Lower leg skin (tissue), 4 donors: ENCODE data around the gene TIMM44. TPM values are rescaled to one million over a fixed set of nuclear protein-coding genes. Genes with fewer than 3 reads are reported as not detected.
A peak's percentile ranks its signal among the peaks of the same experiment; 100 is the strongest.

Experiments
- DNase-seq, 2 donors: peaks; one replicate each; pipeline ENCODE4 v3.0.0-alpha.2; 2019; ENCODE audit warnings: low spot score in 2 of 2
- H3K4me3 ChIP-seq: fragments of 200-600 bp; sonication (generic); 2 replicates; pipeline ENCODE4 v1.5.1; 2017; ENCODE audit warnings: mild to moderate bottlenecking, low read depth; ENCODE audit not compliant: poor library complexity, severe bottlenecking
- CTCF ChIP-seq, 3 donors: fragments of 450-650 bp; IDR thresholded peaks; one replicate each; pipeline ENCODE4 v1.5.1; 2016; ENCODE audit warnings: antibody characterized with exemption in 3 of 3, mild to moderate bottlenecking in 3 of 3, moderate library complexity in 2 of 3
- POLR2A ChIP-seq, 2 donors: fragments of 450-650 bp; IDR thresholded peaks; one replicate each; pipeline ENCODE4 v1.6.1; 2016 to 2017; ENCODE audit warnings: antibody characterized with exemption in 2 of 2, mild to moderate bottlenecking in 1 of 2, moderate library complexity in 1 of 2
- WGBS, 2 donors: methylation state at CpG; one replicate each; pipeline ENCODE4 v1.1.5; 2018; 5-methylcytosine and 5-hydroxymethylcytosine counted together
- intact Hi-C: fragments of 100-400 bp; cut with DNase I; formaldehyde crosslinking; loops from one replicate; pipeline ENCODE4 v1.15.0; 2023; ENCODE audit warnings: low total_unique reads
- total RNA-seq, 4 donors: library from RNA; depleted of rRNA; stranded (reverse); fragments of >200 nt; gene quantifications; one replicate each; pipeline ENCODE4 v1.1.0, GENCODE V29; 2016

The TIMM44 gene
- total RNA-seq, 4 donors from 2014 or later = 36.8 to 119 (median 51.7) TPM

- no peak overlapping the region for H3K4me3 ChIP-seq
- intact Hi-C loops = loop anchor here (5.0 kb wide), 1 partner anchor 76 kb away; no protein-coding TSS in a partner anchor
- no peak for DNase-seq
- WGBS, 2 donors = 35 to 42% methylated on average over 9 of the region's 9 CpGs
- TF ChIP-seq CTCF (IDR thresholded peaks at IDR 0.05) (no peak), POLR2A (IDR thresholded peaks at IDR 0.05) (no peak)
Observed at GRCh38 chr19:7928334-7928706, 15.1 kb downstream of the TIMM44 start.

- H3K4me3 ChIP-seq = no peak overlapping the region
- DNase-seq = no peak
- intact Hi-C loops = loop anchor here (1.0 to 5.0 kb wide), 2 partner anchors 15 to 75 kb away; no protein-coding TSS in a partner anchor
- WGBS, 2 donors = 69 to 70% methylated on average over 15 to 17 of the region's 23 CpGs
- no peak for TF ChIP-seq POLR2A (IDR thresholded peaks at IDR 0.05)
- no peak for TF ChIP-seq CTCF (IDR thresholded peaks at IDR 0.05)
Observed at GRCh38 chr19:7927605-7928333, 15.7 kb downstream of the TIMM44 start.

GRCh38 chr19:7926727-7927604 lies 16.5 kb downstream of the TIMM44 start:
- 69 to 79% methylated on average over 22 to 32 of the region's 32 CpGs for WGBS, 2 donors

GRCh38 chr19:7926021-7926726 lies 17.3 kb downstream of the TIMM44 start, which contains the start of gene CTXN1:
CTXN1 (minus strand) TSS chr19:7926135; CDS start chr19:7925538, 597 bp downstream.
- DNase-seq = no peak
- peak within 1 kb of the TSS; percentile 11 for H3K4me3 ChIP-seq
- intact Hi-C loops = loop anchor here (5.0 kb wide), 1 partner anchor 74 kb away; no protein-coding TSS in a partner anchor
- 15 to 24% methylated on average over 19 to 31 of the region's 65 CpGs for WGBS, 2 donors
- TF ChIP-seq POLR2A (IDR thresholded peaks at IDR 0.05) (no peak), CTCF (IDR thresholded peaks at IDR 0.05) (no peak)

More at GRCh38 chr19:7926727-7927604, 16.5 kb downstream of the TIMM44 start:
- DNase-seq = no peak
- H3K4me3 ChIP-seq = no peak overlapping the region
- intact Hi-C loops = loop anchor here (1.0 to 5.0 kb wide), 2 partner anchors 15 to 75 kb away; no protein-coding TSS in a partner anchor
- TF ChIP-seq CTCF (IDR thresholded peaks at IDR 0.05) (no peak), POLR2A (IDR thresholded peaks at IDR 0.05) (no peak)

GRCh38 chr19:7925171-7925851 lies 18.2 kb downstream of the TIMM44 start:
- peak in 1 of 2 donors; percentile 94 for DNase-seq
- intact Hi-C loops = loop anchor here (5.0 kb wide), 1 partner anchor 73 kb away; no protein-coding TSS in a partner anchor
- WGBS, 2 donors = 0 to 1% methylated on average over 14 to 30 of the region's 98 CpGs
- TF ChIP-seq POLR2A (IDR thresholded peaks at IDR 0.05) (no peak), CTCF (IDR thresholded peaks at IDR 0.05) (no peak)
- H3K4me3 ChIP-seq = peak overlapping the region; percentile 11
